OCI-LY7 (cell line): ENCODE measurements around the gene SLC48A1.

Source experiments
- EZH2phosphoT487 ChIP-seq: fragments of 200-600 bp; sonication (generic); IDR thresholded peaks from 2 replicates; pipeline ENCODE4 v1.6.1; 2018; ENCODE audit warnings: low read depth, borderline replicate concordance, mild to moderate bottlenecking, mixed run types, antibody characterized with exemption, low read length, moderate library complexity, mixed read lengths
- TF ChIP-seq, protein P1 (sequence below): fragments of 200-600 bp; sonication (generic); conservative IDR thresholded peaks from 2 replicates; pipeline ENCODE4 v1.5.1; 2014; ENCODE audit warnings: mild to moderate bottlenecking, antibody characterized with exemption, low read length, moderate library complexity, mixed read lengths

DNA sequence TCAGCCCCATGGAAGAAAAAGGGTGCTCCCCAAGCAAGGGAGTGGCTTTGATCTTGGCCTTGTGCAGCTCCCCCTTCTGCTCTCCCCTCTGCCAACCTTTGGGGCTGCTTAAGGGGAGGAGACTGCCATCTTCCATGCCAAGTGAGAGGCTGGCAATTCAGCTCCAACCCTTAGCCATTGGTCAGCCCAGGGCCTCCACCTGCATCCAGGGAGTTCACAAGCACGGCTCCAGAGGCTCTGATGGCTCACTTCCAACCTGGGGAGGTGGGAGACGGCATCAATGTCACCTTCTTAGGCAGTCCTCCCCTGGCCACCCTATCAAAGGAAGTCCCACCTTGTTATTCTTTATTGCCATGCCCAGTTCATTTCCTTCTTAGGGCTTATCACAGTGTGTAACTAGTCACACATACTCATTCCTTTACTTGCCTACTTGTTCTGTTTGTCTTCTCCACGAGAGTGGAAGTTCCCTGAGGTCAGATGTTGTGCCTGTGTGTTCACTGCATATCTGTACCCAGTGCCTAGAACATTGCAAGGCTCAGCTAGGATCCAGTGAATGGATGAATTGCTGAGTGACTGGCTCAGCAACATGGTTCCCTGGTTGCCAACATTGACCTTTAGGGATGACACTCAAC is 41.6 kb downstream of the SLC48A1 start:
- TF ChIP-seq, protein P1, sequence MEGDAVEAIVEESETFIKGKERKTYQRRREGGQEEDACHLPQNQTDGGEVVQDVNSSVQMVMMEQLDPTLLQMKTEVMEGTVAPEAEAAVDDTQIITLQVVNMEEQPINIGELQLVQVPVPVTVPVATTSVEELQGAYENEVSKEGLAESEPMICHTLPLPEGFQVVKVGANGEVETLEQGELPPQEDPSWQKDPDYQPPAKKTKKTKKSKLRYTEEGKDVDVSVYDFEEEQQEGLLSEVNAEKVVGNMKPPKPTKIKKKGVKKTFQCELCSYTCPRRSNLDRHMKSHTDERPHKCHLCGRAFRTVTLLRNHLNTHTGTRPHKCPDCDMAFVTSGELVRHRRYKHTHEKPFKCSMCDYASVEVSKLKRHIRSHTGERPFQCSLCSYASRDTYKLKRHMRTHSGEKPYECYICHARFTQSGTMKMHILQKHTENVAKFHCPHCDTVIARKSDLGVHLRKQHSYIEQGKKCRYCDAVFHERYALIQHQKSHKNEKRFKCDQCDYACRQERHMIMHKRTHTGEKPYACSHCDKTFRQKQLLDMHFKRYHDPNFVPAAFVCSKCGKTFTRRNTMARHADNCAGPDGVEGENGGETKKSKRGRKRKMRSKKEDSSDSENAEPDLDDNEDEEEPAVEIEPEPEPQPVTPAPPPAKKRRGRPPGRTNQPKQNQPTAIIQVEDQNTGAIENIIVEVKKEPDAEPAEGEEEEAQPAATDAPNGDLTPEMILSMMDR = no peak
- no peak for TF ChIP-seq EZH2phosphoT487
